OCI-LY7 (cell line): ENCODE data around the gene KCNMA1. TPM values are rescaled to one million over a fixed set of nuclear protein-coding genes. Genes with fewer than 3 reads are reported as not detected.

Experiments used
- BruUV-seq: library from RNA; stranded (reverse); fragments of 400-500 nt; replicated peaks from 2 replicates; lab custom pipeline; 2021; lab: Mats Ljungman, UMichigan
- CTCF ChIA-PET: fragments of 300-600 bp; sonication (Branson Sonifier 250); formaldehyde crosslinking; loops from one replicate; lab custom pipeline; 2022; ENCODE audit warnings: antibody characterized with exemption; ENCODE audit not compliant: unreplicated experiment; lab: Charles Lee
- POLR2A ChIA-PET: fragments of 300-600 bp; sonication (Branson Sonifier 250); formaldehyde crosslinking; loops from one replicate; lab custom pipeline; 2022; ENCODE audit warnings: antibody characterized with exemption; lab: Charles Lee
- DNase-seq: peaks from one replicate; pipeline ENCODE4 v3.0.0-alpha.2; 2015; ENCODE audit warnings: low spot score
- H2AFZ ChIP-seq: fragments of 200-600 bp; sonication (generic), shearing (Covaris generic); 2 replicates; pipeline ENCODE4 v1.6.1; 2014; ENCODE audit warnings: mild to moderate bottlenecking, antibody characterized with exemption, low read length, moderate library complexity
- H3K27ac ChIP-seq: fragments of 200-600 bp; sonication (generic); 2 replicates; pipeline ENCODE4 v1.5.1; 2014; ENCODE audit warnings: mixed run types, low read depth, mild to moderate bottlenecking, moderate library complexity, low read length, inconsistent platforms; ENCODE audit not compliant: poor library complexity, severe bottlenecking
- H3K36me3 ChIP-seq: fragments of 200-600 bp; sonication (generic); 2 replicates; pipeline ENCODE4 v1.6.1; 2014; ENCODE audit warnings: mild to moderate bottlenecking, antibody characterized with exemption, low read length, moderate library complexity, mixed read lengths; ENCODE audit not compliant: insufficient read depth
- H3K4me1 ChIP-seq: fragments of 200-600 bp; sonication (generic); 2 replicates; pipeline ENCODE4 v1.5.1; 2014; ENCODE audit warnings: mild to moderate bottlenecking, low read length; ENCODE audit not compliant: insufficient read depth, poor library complexity, severe bottlenecking
- H3K4me2 ChIP-seq: fragments of 200-600 bp; sonication (generic); 2 replicates; pipeline ENCODE4 v1.6.1; 2014; ENCODE audit warnings: mild to moderate bottlenecking, low read length
- H3K4me3 ChIP-seq: fragments of 200-600 bp; sonication (generic); 2 replicates; pipeline ENCODE4 v1.5.1; 2014; ENCODE audit warnings: mild to moderate bottlenecking, low read depth, low read length; ENCODE audit not compliant: poor library complexity, severe bottlenecking
- H3K79me2 ChIP-seq: fragments of 200-600 bp; sonication (generic); 2 replicates; pipeline ENCODE4 v1.6.1; 2016; ENCODE audit warnings: low read depth, mild to moderate bottlenecking, low read length, moderate library complexity, mixed read lengths; ENCODE audit not compliant: insufficient read depth
- H3K9me2 ChIP-seq: fragments of 200-600 bp; sonication (generic); 2 replicates; pipeline ENCODE4 v1.6.1; 2016; ENCODE audit warnings: mild to moderate bottlenecking, low read length, mixed read lengths; ENCODE audit not compliant: insufficient read depth
- H3K9me3 ChIP-seq: fragments of 200-600 bp; sonication (generic); 2 replicates; pipeline ENCODE4 v1.6.1; 2014; ENCODE audit warnings: mild to moderate bottlenecking, mixed run types, low read length, mixed read lengths
- H4K20me1 ChIP-seq: fragments of 200-600 bp; sonication (generic); 2 replicates; pipeline ENCODE4 v1.6.1; 2014; ENCODE audit warnings: mild to moderate bottlenecking, antibody characterized with exemption, low read length, moderate library complexity, mixed read lengths; ENCODE audit not compliant: insufficient read depth
- CTCF ChIP-seq: fragments of 200-600 bp; sonication (generic); conservative IDR thresholded peaks from 2 replicates; pipeline ENCODE4 v1.5.1; 2014; ENCODE audit warnings: mild to moderate bottlenecking, antibody characterized with exemption, low read length, moderate library complexity, mixed read lengths
- EZH2phosphoT487 ChIP-seq: fragments of 200-600 bp; sonication (generic); IDR thresholded peaks from 2 replicates; pipeline ENCODE4 v1.6.1; 2018; ENCODE audit warnings: low read depth, borderline replicate concordance, mild to moderate bottlenecking, mixed run types, antibody characterized with exemption, low read length, moderate library complexity, mixed read lengths
- intact Hi-C: fragments of 100-400 bp; cut with micrococcal nuclease; formaldehyde crosslinking; loops from one replicate; pipeline ENCODE4 v1.10.0; 2022; ENCODE audit not compliant: unreplicated experiment
- total RNA-seq, 2 experiments: library from RNA; depleted of rRNA in 1 of 2; stranded (reverse); fragments of >200 nt in 1 of 2; shearing (Covaris generic) in 1 of 2; gene quantifications; 2 replicates each; pipeline ENCODE4 v1.2.3, GENCODE V29; 2014 to 2022

The KCNMA1 gene
- total RNA-seq, 2 experiments from 2014 or later, result not detected

- no peak for TF ChIP-seq EZH2phosphoT487
- TF ChIP-seq CTCF, result no peak
- CTCF ChIA-PET, result no interaction called here
- DNase-seq, result no peak
- no TSS peak for BruUV-seq
- H3K27ac ChIP-seq, result no peak overlapping the region
- H3K79me2 ChIP-seq, result no peaks in the 10 kb centered on the region
- no peak overlapping the region for H3K4me2 ChIP-seq
- POLR2A ChIA-PET, result no interaction called here
- intact Hi-C loops, result no loop called here
- H2AFZ ChIP-seq, result no peak overlapping the region
- no peaks in the 10 kb centered on the region for H4K20me1 ChIP-seq
- no peaks in the 10 kb centered on the region for H3K9me2 ChIP-seq
- H3K9me3 ChIP-seq, result no peaks in the 10 kb centered on the region
- H3K36me3 ChIP-seq, result no peaks in the 10 kb centered on the region
- H3K4me3 ChIP-seq, result no peak overlapping the region
- H3K4me1 ChIP-seq, result no peaks in the 10 kb centered on the region
Measured at GRCh38 chr10:77309092-77309491, 328.5 kb downstream of the KCNMA1 start.

GRCh38 chr10:77308084-77308732 lies 329.4 kb downstream of the KCNMA1 start:
- no peak for TF ChIP-seq EZH2phosphoT487
- no peak for TF ChIP-seq CTCF
- ChIA-PET POLR2A (no interaction called here), CTCF (no interaction called here)
- no peak overlapping the region for H3K4me3 ChIP-seq
- intact Hi-C loops, result no loop called here
- no peaks in the 10 kb centered on the region for H3K4me1 ChIP-seq
- no peaks in the 10 kb centered on the region for H3K9me3 ChIP-seq
- no peaks in the 10 kb centered on the region for H3K36me3 ChIP-seq
- no peaks in the 10 kb centered on the region for H4K20me1 ChIP-seq
- no peak for DNase-seq
- H3K4me2 ChIP-seq, result no peak overlapping the region
- no peaks in the 10 kb centered on the region for H3K9me2 ChIP-seq
- H3K27ac ChIP-seq, result no peak overlapping the region
- no peak overlapping the region for H2AFZ ChIP-seq
- no TSS peak for BruUV-seq
- H3K79me2 ChIP-seq, result no peaks in the 10 kb centered on the region

GRCh38 chr10:77306666-77307065 lies 330.9 kb downstream of the KCNMA1 start:
- no peaks in the 10 kb centered on the region for H3K4me1 ChIP-seq
- no peaks in the 10 kb centered on the region for H3K36me3 ChIP-seq
- no TSS peak for BruUV-seq
- no peaks in the 10 kb centered on the region for H3K79me2 ChIP-seq
- POLR2A ChIA-PET, result interaction anchor here (0.9 kb wide), 1 partner anchor 9 kb away, joined by 3 read pairs; no protein-coding TSS in a partner anchor
- no peak overlapping the region for H3K27ac ChIP-seq
- no peak for TF ChIP-seq CTCF
- no peak for TF ChIP-seq EZH2phosphoT487
- no peak overlapping the region for H3K4me3 ChIP-seq
- no peaks in the 10 kb centered on the region for H3K9me3 ChIP-seq
- H3K4me2 ChIP-seq, result no peak overlapping the region
- intact Hi-C loops, result no loop called here
- DNase-seq, result no peak
- H3K9me2 ChIP-seq, result no peaks in the 10 kb centered on the region
- no peak overlapping the region for H2AFZ ChIP-seq
- no peaks in the 10 kb centered on the region for H4K20me1 ChIP-seq
- CTCF ChIA-PET, result no interaction called here
